HEK293 (cell line): ENCODE data around the gene OAF.

Experiments
- CTCF ChIA-PET: fragments of 350-600 bp; formaldehyde crosslinking; extraction: SDS; loops from one replicate; lab custom pipeline; 2021; ENCODE audit warnings: antibody characterized with exemption; lab: Yijun Ruan, JAX
- POLR2A ChIA-PET: fragments of 300-600 bp; formaldehyde crosslinking; extraction: SDS; loops from one replicate; lab custom pipeline; 2020; ENCODE audit warnings: antibody characterized with exemption, inconsistent platforms; lab: Yijun Ruan, JAX
- H3K27ac ChIP-seq: fragments of 200-500 bp; sonication (Bioruptor generic); 2 replicates; pipeline ENCODE4 v1.5.1; 2014; ENCODE audit warnings: low read depth, low read length, control low read depth, inconsistent platforms; ENCODE audit errors: extremely low read depth
- H3K36me3 ChIP-seq, 2 experiments: fragments of 200-500 bp in 1 of 2; sonication (Bioruptor generic) in 1 of 2; 1 replicate in 1 of 2; 2 replicates in 1 of 2; pipeline ENCODE4 v1.5.1; 2014 to 2017; ENCODE audit warnings: inconsistent platforms in 2 of 2, low read length in 2 of 2; ENCODE audit not compliant: control insufficient read depth in 2 of 2, insufficient read depth in 1 of 2
- H3K4me1 ChIP-seq: fragments of 200-500 bp; sonication (Bioruptor generic); 2 replicates; pipeline ENCODE4 v1.5.1; 2014; ENCODE audit warnings: mild to moderate bottlenecking, low read length, inconsistent platforms; ENCODE audit not compliant: control insufficient read depth, insufficient read depth
- H3K4me3 ChIP-seq: 2 replicates; pipeline ENCODE4 v1.5.1; 2011; ENCODE audit warnings: low read depth, mild to moderate bottlenecking, control low read depth, low read length, moderate library complexity
- H3K9me3 ChIP-seq: fragments of 200-500 bp; sonication (Bioruptor generic); 2 replicates; pipeline ENCODE4 v1.5.1; 2014; ENCODE audit warnings: low read depth, low read length, inconsistent platforms; ENCODE audit not compliant: control insufficient read depth, insufficient read depth
- GLI2 ChIP-seq: fragments of 450-650 bp; formaldehyde crosslinking; IDR thresholded peaks from 2 replicates; pipeline ENCODE4; 2017; ENCODE audit warnings: missing biosample characterization, missing genetic modification characterization, low read depth, borderline replicate concordance
- GLIS1 ChIP-seq: fragments of 450-650 bp; formaldehyde crosslinking; IDR thresholded peaks from 2 replicates; pipeline ENCODE4 v1.5.1; 2016; ENCODE audit warnings: missing biosample characterization, missing genetic modification characterization
- KLF1 ChIP-seq: fragments of 450-650 bp; formaldehyde crosslinking; IDR thresholded peaks from 2 replicates; pipeline ENCODE4 v1.5.1; 2016; ENCODE audit warnings: missing biosample characterization, missing genetic modification characterization
- KLF17 ChIP-seq: fragments of 450-650 bp; formaldehyde crosslinking; IDR thresholded peaks from 2 replicates; pipeline ENCODE4 v1.5.1; 2016; ENCODE audit warnings: missing biosample characterization, missing genetic modification characterization
- KLF8 ChIP-seq: fragments of 450-650 bp; formaldehyde crosslinking; IDR thresholded peaks from 2 replicates; pipeline ENCODE4 v1.5.1; 2016; ENCODE audit warnings: missing biosample characterization, missing genetic modification characterization
- OVOL3 ChIP-seq: fragments of 450-650 bp; formaldehyde crosslinking; IDR thresholded peaks from 2 replicates; pipeline ENCODE4 v1.5.1; 2016; ENCODE audit warnings: missing biosample characterization, missing genetic modification characterization
- SALL2 ChIP-seq: fragments of 450-650 bp; formaldehyde crosslinking; IDR thresholded peaks from 2 replicates; pipeline ENCODE4 v1.5.0; 2017; ENCODE audit warnings: missing biosample characterization, mild to moderate bottlenecking, missing genetic modification characterization, borderline replicate concordance
- SP2 ChIP-seq: fragments of 450-650 bp; formaldehyde crosslinking; IDR thresholded peaks from 2 replicates; pipeline ENCODE4 v1.5.1; 2016; ENCODE audit warnings: missing biosample characterization, missing genetic modification characterization
- ZBTB1 ChIP-seq: fragments of 450-650 bp; formaldehyde crosslinking; IDR thresholded peaks from 2 replicates; pipeline ENCODE4 v1.5.1; 2016; ENCODE audit warnings: missing biosample characterization, missing genetic modification characterization
- ZBTB7A ChIP-seq: fragments of 450-650 bp; formaldehyde crosslinking; IDR thresholded peaks from 2 replicates; pipeline ENCODE4 v1.5.1; 2016; ENCODE audit warnings: low read depth, missing biosample characterization, missing genetic modification characterization
- ZNF133 ChIP-seq: fragments of 450-650 bp; formaldehyde crosslinking; IDR thresholded peaks from 2 replicates; pipeline ENCODE4 v1.5.1; 2016; ENCODE audit warnings: missing biosample characterization, missing genetic modification characterization
- ZNF16 ChIP-seq: fragments of 450-650 bp; formaldehyde crosslinking; IDR thresholded peaks from 2 replicates; pipeline ENCODE4 v1.5.1; 2016; ENCODE audit warnings: low read depth, missing biosample characterization, missing genetic modification characterization
- ZNF202 ChIP-seq: fragments of 450-650 bp; formaldehyde crosslinking; IDR thresholded peaks from 2 replicates; pipeline ENCODE4 v1.5.1; 2016; ENCODE audit warnings: missing biosample characterization, missing genetic modification characterization, borderline replicate concordance
- ZNF302 ChIP-seq: fragments of 450-650 bp; formaldehyde crosslinking; IDR thresholded peaks from 2 replicates; pipeline ENCODE4 v1.5.1; 2016; ENCODE audit warnings: missing biosample characterization, missing genetic modification characterization, low read depth
- ZNF391 ChIP-seq: fragments of 450-650 bp; formaldehyde crosslinking; IDR thresholded peaks from 2 replicates; pipeline ENCODE4 v1.5.1; 2016; ENCODE audit warnings: low read depth, missing biosample characterization, missing genetic modification characterization, borderline replicate concordance
- ZNF48 ChIP-seq: fragments of 450-650 bp; formaldehyde crosslinking; IDR thresholded peaks from 2 replicates; pipeline ENCODE4 v1.5.1; 2016; ENCODE audit warnings: missing biosample characterization, missing genetic modification characterization
- ZNF548 ChIP-seq: fragments of 450-650 bp; formaldehyde crosslinking; IDR thresholded peaks from 2 replicates; pipeline ENCODE4 v1.5.1; 2016; ENCODE audit warnings: missing biosample characterization, missing genetic modification characterization
- ZNF654 ChIP-seq: fragments of 450-650 bp; formaldehyde crosslinking; IDR thresholded peaks from 2 replicates; pipeline ENCODE4 v1.5.1; 2016; ENCODE audit warnings: low read depth, missing biosample characterization, missing genetic modification characterization
- ZNF664 ChIP-seq: fragments of 450-650 bp; formaldehyde crosslinking; IDR thresholded peaks from 2 replicates; pipeline ENCODE4 v1.5.1; 2016; ENCODE audit warnings: missing biosample characterization, missing genetic modification characterization
- ZNF768 ChIP-seq: fragments of 450-650 bp; formaldehyde crosslinking; IDR thresholded peaks from 2 replicates; pipeline ENCODE4 v1.5.1; 2018; ENCODE audit warnings: missing biosample characterization, mild to moderate bottlenecking, missing genetic modification characterization
- ZNF830 ChIP-seq: fragments of 450-650 bp; IDR thresholded peaks from 2 replicates; pipeline ENCODE4 v1.5.0; 2018; ENCODE audit warnings: missing biosample characterization, missing genetic modification characterization, low read depth, mild to moderate bottlenecking, moderate library complexity
- ZXDB ChIP-seq: fragments of 450-650 bp; formaldehyde crosslinking; IDR thresholded peaks from 2 replicates; pipeline ENCODE4 v1.5.1; 2016; ENCODE audit warnings: missing biosample characterization, missing genetic modification characterization
- TF ChIP-seq, protein P1 (sequence below): fragments of 450-650 bp; formaldehyde crosslinking; IDR thresholded peaks from 2 replicates; pipeline ENCODE4 v1.5.1; 2016; ENCODE audit warnings: missing biosample characterization, missing genetic modification characterization
- TF ChIP-seq, protein P2 (sequence below): fragments of 450-650 bp; formaldehyde crosslinking; IDR thresholded peaks from 2 replicates; pipeline ENCODE4 v1.5.1; 2016; ENCODE audit warnings: missing biosample characterization, missing genetic modification characterization

Gene OAF

GRCh38 chr11:120200677-120201076 is 10.2 kb upstream of the OAF start:
- Histone ChIP-seq H3K36me3 (no peaks in the 10 kb centered on the region), H3K4me1 (no peaks in the 10 kb centered on the region), H3K9me3 (no peaks in the 10 kb centered on the region), H3K27ac (no peak overlapping the region), H3K4me3 (no peak overlapping the region)
- ChIA-PET CTCF (no interaction called here), POLR2A (no interaction called here)
- no peak for TF ChIP-seq ZBTB7A (tag by site-specific recombination)
- no peak for TF ChIP-seq ZNF768
- no peak for TF ChIP-seq KLF1 (tag by site-specific recombination)
- TF ChIP-seq, protein P1, sequence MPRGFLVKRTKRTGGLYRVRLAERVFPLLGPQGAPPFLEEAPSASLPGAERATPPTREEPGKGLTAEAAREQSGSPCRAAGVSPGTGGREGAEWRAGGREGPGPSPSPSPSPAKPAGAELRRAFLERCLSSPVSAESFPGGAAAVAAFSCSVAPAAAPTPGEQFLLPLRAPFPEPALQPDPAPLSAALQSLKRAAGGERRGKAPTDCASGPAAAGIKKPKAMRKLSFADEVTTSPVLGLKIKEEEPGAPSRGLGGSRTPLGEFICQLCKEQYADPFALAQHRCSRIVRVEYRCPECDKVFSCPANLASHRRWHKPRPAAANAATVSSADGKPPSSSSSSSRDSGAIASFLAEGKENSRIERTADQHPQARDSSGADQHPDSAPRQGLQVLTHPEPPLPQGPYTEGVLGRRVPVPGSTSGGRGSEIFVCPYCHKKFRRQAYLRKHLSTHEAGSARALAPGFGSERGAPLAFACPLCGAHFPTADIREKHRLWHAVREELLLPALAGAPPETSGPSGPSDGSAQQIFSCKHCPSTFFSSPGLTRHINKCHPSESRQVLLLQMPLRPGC (tag by site-specific recombination) = no peak
- no peak for TF ChIP-seq ZNF664 (tag by site-specific recombination)
- TF ChIP-seq ZNF16 (tag by site-specific recombination) = no peak
- no peak for TF ChIP-seq ZXDB (tag by site-specific recombination)
- no peak for TF ChIP-seq ZNF202
- TF ChIP-seq KLF17 (tag by site-specific recombination) = no peak
- TF ChIP-seq ZNF548 = no peak
- TF ChIP-seq, protein P2, sequence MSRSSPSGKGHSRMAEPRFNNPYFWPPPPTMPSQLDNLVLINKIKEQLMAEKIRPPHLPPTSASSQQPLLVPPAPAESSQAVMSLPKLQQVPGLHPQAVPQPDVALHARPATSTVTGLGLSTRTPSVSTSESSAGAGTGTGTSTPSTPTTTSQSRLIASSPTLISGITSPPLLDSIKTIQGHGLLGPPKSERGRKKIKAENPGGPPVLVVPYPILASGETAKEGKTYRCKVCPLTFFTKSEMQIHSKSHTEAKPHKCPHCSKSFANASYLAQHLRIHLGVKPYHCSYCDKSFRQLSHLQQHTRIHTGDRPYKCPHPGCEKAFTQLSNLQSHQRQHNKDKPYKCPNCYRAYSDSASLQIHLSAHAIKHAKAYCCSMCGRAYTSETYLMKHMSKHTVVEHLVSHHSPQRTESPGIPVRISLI (tag by site-specific recombination) = no peak
- no peak for TF ChIP-seq ZNF48 (tag by site-specific recombination)
- TF ChIP-seq ZNF654 (tag by site-specific recombination) = no peak
- TF ChIP-seq GLIS1 (tag by site-specific recombination) = no peak
- no peak for TF ChIP-seq ZNF830

DNA sequence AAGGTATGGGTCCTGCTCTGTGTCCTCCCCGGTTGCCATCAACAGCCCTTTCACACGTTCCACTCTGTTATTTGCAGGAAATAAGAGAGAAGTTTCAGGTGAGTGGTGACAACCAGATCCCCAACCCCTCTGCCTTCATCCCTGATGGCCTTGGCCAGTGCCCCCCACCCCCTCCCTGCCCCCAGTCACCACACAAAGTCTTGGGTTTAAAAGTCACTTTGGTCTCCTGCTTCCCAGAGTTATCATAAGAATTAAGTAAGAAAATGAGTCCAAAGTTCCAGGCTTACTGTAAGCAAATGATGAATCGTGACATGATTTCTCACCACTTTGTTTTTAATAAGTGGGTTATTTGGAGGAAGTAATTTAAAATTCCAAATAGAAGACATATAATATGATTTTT is 9.2 kb upstream of the OAF start:
- ChIA-PET CTCF (no interaction called here), POLR2A (no interaction called here)
- H3K36me3 ChIP-seq = no peaks in the 10 kb centered on the region
- H3K4me1 ChIP-seq = no peaks in the 10 kb centered on the region
- no peak overlapping the region for H3K27ac ChIP-seq
- no peaks in the 10 kb centered on the region for H3K9me3 ChIP-seq
- TF ChIP-seq ZNF391 (tag by site-specific recombination) = no peak
- no peak for TF ChIP-seq ZNF133 (tag by site-specific recombination)
- no peak for TF ChIP-seq KLF8 (tag by site-specific recombination)
- TF ChIP-seq GLI2 (tag by site-specific recombination) = no peak
- TF ChIP-seq ZBTB1 (tag by site-specific recombination) = no peak
- no peak for TF ChIP-seq OVOL3
- no peak for TF ChIP-seq SP2 (tag by site-specific recombination)
- no peak for TF ChIP-seq SALL2 (tag by site-specific recombination)
- no peak for TF ChIP-seq ZNF664 (tag by site-specific recombination)
- no peak for TF ChIP-seq ZNF302 (tag by site-specific recombination)
- no peak overlapping the region for H3K4me3 ChIP-seq
